Stimulated activated CD8-positive, alpha-beta memory T cell treated with anti-CD3 and anti-CD28 coated beads, Interleukin-15, amount 100 ng/mL, for 24 hours (primary cell): ENCODE data around the gene FGF14.

Experiments used
- DNase-seq: peaks from one replicate; pipeline ENCODE4 v3.0.0-alpha.2; 2020; ENCODE audit warnings: low read depth

Gene FGF14

GRCh38 chr13:101783554-101783953, 618.3 kb downstream of the FGF14 start:
- DNase-seq = no peak

DNA sequence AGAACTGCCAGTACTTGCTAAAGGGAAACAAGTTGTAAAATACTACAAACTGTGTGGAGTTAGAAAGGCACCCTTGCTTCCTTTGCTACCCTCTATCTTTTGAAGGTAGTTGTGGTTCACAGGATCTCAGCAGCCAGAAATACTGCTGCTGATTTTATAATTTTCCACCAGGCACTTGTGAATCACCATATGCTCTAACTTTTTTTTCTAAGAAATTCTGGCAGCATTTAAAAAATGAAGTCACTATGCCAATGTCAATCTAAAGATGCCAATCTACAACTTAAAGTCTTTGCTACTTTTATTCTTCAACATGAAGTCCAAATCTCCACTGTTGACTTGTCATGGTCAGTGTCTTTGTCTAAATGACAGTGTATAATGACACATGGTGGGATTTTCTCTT, 621.6 kb downstream of the FGF14 start:
- DNase-seq = no peak

GRCh38 chr13:101779147-101779546, 622.7 kb downstream of the FGF14 start:
- no peak for DNase-seq

DNA sequence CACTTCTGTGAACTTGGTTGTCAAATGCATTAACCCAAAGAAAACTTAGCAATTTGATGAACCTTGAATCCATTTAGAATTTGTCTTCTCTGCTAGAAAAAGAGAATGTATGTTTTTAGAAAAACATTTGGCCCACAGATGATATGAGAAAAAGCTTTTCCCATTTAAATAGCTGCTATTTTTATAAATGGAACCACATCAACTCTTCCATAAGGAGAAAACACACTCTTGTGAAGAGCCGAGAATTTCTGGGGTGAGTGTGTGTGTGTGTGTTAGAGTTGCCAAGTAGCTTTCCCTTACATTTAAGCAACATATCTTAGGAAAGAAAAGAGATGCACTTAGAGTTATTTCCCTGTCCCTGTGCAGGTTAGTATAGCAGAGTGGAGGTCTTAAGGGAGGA, 626.6 kb downstream of the FGF14 start:
- no peak for DNase-seq

GRCh38 chr13:101774393-101774792, 627.5 kb downstream of the FGF14 start:
- no peak for DNase-seq

DNA sequence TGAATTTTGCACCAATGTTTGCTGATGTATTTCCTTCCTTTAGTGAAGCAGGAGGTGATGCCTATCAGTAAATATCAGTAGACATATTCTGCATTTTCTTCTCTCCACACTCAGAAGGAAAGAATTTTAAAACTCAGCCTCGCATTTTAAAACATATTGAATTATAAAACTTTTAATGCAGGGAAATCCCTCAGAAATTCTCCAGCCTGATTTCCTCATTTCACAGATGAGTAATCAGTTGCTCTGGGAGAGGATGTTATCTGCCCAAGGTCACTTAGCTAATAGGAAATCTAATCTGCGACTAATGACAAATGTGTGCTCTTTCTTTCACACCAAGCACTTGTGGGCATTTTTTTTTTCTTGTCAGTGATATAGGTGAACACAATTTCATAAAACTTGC, 628.8 kb downstream of the FGF14 start:
- DNase-seq = no peak

DNA sequence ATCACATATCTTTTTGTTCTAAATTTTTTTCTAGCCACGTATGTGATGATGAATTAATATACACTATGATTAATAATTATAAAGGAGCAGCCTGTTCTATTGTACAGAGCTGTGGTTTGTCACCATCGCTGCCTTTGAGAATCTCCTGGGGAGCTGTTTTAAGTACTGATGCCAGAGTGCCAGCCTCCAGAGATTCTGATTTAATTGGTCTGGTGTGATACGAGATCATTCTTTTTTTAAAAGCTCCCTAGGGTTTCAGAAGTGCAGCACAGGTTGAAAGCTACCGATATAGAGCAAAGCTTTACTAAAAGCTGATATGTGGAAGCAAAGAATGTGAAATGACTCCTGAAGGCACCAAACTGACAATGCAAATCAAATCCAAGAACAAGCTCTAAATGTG, 634.7 kb downstream of the FGF14 start:
- no peak for DNase-seq

- no peak for DNase-seq
These were observed 638.7 kb downstream of the FGF14 start for GRCh38 chr13:101763191-101763590.

- DNase-seq = no peak
These were observed 644.3 kb downstream of the FGF14 start for GRCh38 chr13:101757446-101758039.

DNA sequence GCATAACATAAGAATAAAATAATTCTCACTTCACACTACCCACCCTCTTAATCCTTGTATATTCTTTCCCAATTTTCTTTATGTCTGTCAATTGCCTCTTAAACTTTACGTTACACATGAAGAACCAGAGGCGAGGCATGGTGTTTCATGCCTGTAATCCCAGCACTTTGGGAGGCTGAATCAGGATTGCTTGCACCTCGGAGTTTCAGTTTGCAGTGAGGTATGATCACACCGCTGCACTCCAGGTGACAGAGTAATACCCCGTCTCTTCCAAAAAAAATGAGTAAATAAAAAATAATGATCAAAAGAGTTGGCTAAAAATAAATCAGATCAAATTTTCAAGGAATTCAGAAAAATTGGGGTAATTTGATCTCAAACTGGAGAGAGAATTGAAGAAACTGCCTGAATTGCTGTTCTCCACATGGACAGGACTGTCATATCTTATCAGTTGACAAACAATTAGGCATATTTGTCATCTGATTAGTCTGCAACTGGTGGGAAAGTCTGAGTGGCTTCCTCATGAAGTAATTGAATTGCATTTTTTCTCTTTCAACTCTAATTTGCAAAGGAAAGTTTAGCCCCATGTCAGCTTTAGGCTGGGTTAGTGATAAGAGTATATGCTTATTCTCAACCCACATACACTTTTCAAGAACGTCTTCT, 646.5 kb downstream of the FGF14 start:
- no peak for DNase-seq

GRCh38 chr13:101752432-101752831, 649.4 kb downstream of the FGF14 start:
- no peak for DNase-seq

DNA sequence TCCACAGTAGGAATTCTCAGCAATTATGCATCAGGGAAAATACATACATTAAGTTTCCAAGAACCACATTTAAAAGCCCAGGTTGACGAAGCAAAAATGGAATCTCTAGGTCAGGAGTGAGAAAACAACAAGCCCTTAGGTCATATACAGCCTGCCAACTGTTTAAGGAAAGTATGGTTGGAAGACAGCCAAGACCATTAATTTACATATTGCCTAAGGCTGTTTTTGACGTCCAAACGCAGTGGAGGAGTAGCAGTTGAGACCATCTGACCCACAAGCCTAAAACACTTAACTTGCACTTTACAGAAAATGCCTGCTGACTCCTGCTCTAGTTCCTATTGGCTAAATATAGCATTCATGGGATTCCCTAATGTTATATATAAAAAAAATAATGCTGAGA, 650.4 kb downstream of the FGF14 start:
- DNase-seq = no peak

DNA sequence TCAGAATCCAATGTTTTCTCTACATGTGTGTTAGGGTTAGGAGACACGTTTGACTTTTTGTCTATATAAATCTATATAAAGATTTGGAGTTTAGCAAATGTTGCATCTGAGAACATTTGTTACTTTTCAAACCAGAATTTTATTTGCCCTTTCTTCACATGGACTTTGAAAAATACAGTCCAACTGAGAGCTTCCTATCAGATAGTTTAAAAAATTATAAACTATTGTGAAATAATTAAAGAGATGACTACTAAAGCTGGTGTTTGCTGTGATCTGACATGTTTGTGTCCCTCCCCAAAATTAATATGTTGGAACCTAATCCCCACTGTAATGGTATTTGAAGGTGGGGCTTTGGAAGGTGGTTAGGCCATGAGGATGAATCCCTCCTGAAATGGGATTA, 652.3 kb downstream of the FGF14 start:
- DNase-seq = no peak

- DNase-seq = no peak
These were observed 654.8 kb downstream of the FGF14 start for GRCh38 chr13:101747039-101747438.

- DNase-seq = no peak
These were observed 655.3 kb downstream of the FGF14 start for GRCh38 chr13:101746513-101746912.

DNA sequence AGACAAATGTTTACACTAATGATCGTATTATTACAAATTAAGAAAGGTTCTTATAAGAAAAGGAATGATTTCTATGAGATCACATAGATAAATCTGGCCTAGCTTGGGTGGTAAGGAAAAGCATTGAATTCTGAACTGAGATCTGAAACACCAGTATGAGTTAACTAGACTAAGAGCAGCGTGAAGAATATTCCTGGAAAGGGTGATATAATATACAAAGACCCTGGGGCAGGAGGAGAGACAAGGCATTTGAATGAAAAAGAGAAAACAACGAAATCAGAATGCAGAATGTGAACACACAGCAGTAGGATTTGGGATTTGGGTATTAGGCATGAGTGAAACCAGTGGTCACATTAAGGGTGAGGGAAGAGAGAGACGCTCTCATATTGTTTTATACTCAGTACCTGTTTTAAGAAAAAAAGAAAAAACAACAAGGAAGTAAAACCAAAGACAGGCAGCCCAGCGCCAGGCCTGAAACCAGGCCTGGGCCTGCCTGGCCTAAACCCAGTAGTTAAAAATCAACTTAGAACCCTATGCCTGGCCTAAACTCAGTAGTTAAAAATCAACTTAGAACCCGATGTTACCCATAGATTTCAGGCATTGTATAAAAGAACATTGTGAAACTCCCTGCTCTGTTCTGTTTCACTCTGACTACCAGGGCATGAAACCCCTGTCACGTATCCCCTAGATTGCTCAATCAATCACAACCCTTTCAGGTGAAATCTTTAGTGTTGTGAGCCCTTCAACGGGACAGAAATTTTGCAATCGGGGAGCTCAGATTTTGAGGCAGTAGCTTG, 662.3 kb downstream of the FGF14 start:
- DNase-seq = no peak

DNA sequence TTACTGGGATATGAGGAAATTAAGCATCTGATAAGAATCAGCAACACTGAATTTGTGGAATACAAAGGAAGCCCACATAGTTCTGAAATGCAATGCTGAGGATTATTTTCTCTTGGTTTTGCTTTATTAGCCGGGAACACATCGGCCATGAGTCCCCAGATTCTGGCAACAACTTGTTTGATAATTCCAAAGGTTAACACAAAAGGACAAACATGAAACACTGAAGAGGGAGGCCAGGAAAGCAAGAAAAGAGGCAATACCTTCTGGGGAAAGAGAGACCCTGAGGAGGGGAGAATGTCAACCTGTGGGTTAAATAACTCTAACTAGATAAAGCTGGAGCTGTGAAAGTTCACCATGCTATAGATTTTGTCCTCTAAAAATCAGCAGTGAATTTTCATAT, 663.5 kb downstream of the FGF14 start:
- DNase-seq = no peak

DNA sequence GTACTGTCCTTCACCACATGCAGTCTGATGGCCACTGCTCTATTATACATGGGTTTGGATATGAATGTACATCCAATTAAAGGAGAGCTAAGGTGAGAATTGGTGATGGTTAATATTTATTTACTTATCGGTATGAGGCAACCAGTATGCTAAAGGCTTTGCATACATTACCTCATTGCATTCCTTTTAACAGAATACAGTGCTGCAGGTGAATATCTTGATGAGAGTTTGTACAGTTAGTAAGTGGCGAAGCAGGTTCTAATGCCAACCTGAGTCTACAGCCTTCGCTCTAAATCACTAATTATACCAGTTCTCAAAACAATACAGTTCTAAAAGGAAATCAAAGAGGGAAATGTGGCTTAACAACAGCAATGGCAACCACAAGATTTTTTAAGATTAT, 665.3 kb downstream of the FGF14 start:
- DNase-seq = no peak

- DNase-seq = no peak
These were observed 671.3 kb downstream of the FGF14 start for GRCh38 chr13:101730420-101731000.

- no peak for DNase-seq
These were observed 673.2 kb downstream of the FGF14 start for GRCh38 chr13:101728615-101729014.

- no peak for DNase-seq
These were observed 673.8 kb downstream of the FGF14 start for GRCh38 chr13:101728021-101728420.

GRCh38 chr13:101727118-101727517, 674.7 kb downstream of the FGF14 start:
- no peak for DNase-seq

- DNase-seq = no peak
These were observed 675.2 kb downstream of the FGF14 start for GRCh38 chr13:101726681-101727080.
